GM19023 (cell line): ENCODE data around the gene LGALS12.

ENCODE experiments used
- ATAC-seq: cut with Tn5 transposase; IDR thresholded peaks from one replicate; pipeline ENCODE4 v1.9.1; 2021; ENCODE audit warnings: mild to moderate bottlenecking, moderate library complexity; ENCODE audit not compliant: unreplicated experiment

LGALS12 gene

GRCh38 chr11:63505857-63506528 lies at the start of gene LGALS12:
Gene LGALS12, plus strand, starts transcription at chr11:63506084. Its CDS starts 375 bp downstream, at chr11:63506459.
- ATAC-seq, result no peak

- no peak for ATAC-seq
Measured at GRCh38 chr11:63459586-63459985, 46.3 kb upstream of the LGALS12 start.

GRCh38 chr11:63462137-63462536 lies 43.7 kb upstream of the LGALS12 start:
- no peak for ATAC-seq

- ATAC-seq, result no peak
Measured at GRCh38 chr11:63470311-63470710, 35.6 kb upstream of the LGALS12 start.

GRCh38 chr11:63472372-63472771 lies 33.5 kb upstream of the LGALS12 start:
- ATAC-seq, result no peak

- no peak for ATAC-seq
Measured at GRCh38 chr11:63476618-63477017, 29.3 kb upstream of the LGALS12 start.

GRCh38 chr11:63478896-63479295 lies 27.0 kb upstream of the LGALS12 start:
- ATAC-seq, result no peak

GRCh38 chr11:63480039-63480438 lies 25.8 kb upstream of the LGALS12 start:
- no peak for ATAC-seq

- ATAC-seq, result no peak
Measured at GRCh38 chr11:63485777-63486176, 20.1 kb upstream of the LGALS12 start.

GRCh38 chr11:63488789-63489188 lies 17.1 kb upstream of the LGALS12 start:
- ATAC-seq, result no peak

- ATAC-seq, result no peak
Measured at GRCh38 chr11:63489879-63490278, 16.0 kb upstream of the LGALS12 start.

- no peak for ATAC-seq
Measured at GRCh38 chr11:63490551-63491239, 15.2 kb upstream of the LGALS12 start, which contains the start of gene PLAAT5. Gene PLAAT5, minus strand, starts transcription at chr11:63491167. Its CDS starts 133 bp downstream, at chr11:63491034.

GRCh38 chr11:63491240-63491587 lies 14.7 kb upstream of the LGALS12 start:
- no peak for ATAC-seq

GRCh38 chr11:63491636-63492372 lies 14.1 kb upstream of the LGALS12 start:
- no peak for ATAC-seq

- no peak for ATAC-seq
Measured at GRCh38 chr11:63492441-63492840, 13.4 kb upstream of the LGALS12 start.

- ATAC-seq, result no peak
Measured at GRCh38 chr11:63493127-63493526, 12.8 kb upstream of the LGALS12 start.

GRCh38 chr11:63494975-63495374 lies 10.9 kb upstream of the LGALS12 start:
- no peak for ATAC-seq

GRCh38 chr11:63499874-63500273 lies 6.0 kb upstream of the LGALS12 start:
- no peak for ATAC-seq

- ATAC-seq, result no peak
Measured at GRCh38 chr11:63501236-63501635, 4.6 kb upstream of the LGALS12 start.

GRCh38 chr11:63502252-63502820 lies 3.5 kb upstream of the LGALS12 start:
- no peak for ATAC-seq

GRCh38 chr11:63503492-63503891 lies 2.4 kb upstream of the LGALS12 start:
- ATAC-seq, result no peak
